ENCODE results near the gene MAB21L3.

The MAB21L3 gene

DNA sequence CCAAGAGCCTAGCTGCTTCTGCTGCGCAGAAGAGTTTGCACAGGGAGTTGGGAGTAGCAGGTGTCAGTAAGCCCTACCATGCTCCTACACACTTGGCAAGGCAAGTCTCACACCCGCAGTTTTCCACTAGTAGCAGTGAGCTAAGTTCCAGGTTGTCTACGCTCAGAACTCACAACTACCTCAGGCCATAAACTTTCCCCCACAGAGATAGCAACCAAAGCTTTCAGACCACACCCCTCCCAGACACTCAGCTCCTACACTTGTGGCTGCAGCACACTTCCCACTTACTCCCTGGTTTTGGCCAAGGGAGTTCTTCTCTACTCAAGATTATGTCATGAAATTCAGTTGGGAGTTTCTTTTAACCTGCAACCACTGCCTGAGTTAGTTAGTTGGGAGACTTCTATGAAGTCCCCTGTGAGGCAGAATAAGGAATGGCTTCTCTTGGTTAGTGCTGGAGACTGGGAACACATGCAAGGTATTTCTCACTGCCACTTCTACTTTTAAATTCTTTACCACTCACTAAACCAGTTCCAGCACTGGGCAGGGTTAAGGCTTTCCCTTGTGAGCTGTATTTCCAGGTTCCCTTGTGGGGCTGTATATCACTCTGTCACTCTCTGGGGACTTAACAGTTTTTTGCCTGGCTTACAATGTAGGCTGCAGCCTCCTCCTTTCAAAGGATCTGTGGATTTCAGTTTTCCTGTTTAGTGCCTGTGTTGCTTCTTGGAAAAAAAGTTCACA is 18.3 kb upstream of the MAB21L3 start:
- no peaks in the 10 kb centered on the region for H3K9me3 ChIP-seq (ENCODE audit: insufficient read depth, low read length)
- no peak overlapping the region for H3K4me3 ChIP-seq (ENCODE audit: insufficient read depth, low read length, poor library complexity, severe bottlenecking)
- no peaks in the 10 kb centered on the region for H3K27me3 ChIP-seq (ENCODE audit: low read length)
- H3K9ac ChIP-seq (ENCODE audit: low read length): no peak overlapping the region
- H3F3A ChIP-seq (ENCODE audit: insufficient read depth): no peaks in the 10 kb centered on the region
- H3K27ac ChIP-seq (ENCODE audit: low read depth, low read length): no peak overlapping the region
- H4K20me1 ChIP-seq (ENCODE audit: low read depth, low read length): no peaks in the 10 kb centered on the region
- H3K9me2 ChIP-seq (replicated peaks; ENCODE audit: insufficient read depth, low read length): no peaks in the 10 kb centered on the region
- no peaks in the 10 kb centered on the region for H3K36me3 ChIP-seq (ENCODE audit: low read length)
- no peak for TF ChIP-seq EZH2phosphoT487 (conservative IDR thresholded peaks at IDR 0.05; ENCODE audit: low read length)
- TF ChIP-seq CTCF (IDR thresholded peaks at IDR 0.05; ENCODE audit: insufficient read depth, low read length, poor library complexity, severe bottlenecking): no peak
- no peak overlapping the region for H3K4me2 ChIP-seq (ENCODE audit: low read depth, low read length, poor library complexity, severe bottlenecking)
- no peak overlapping the region for H2AFZ ChIP-seq (ENCODE audit: low read depth, low read length, severe bottlenecking)
- no peaks in the 10 kb centered on the region for H3K79me2 ChIP-seq (ENCODE audit: insufficient read depth, low read length)

- no peaks in the 10 kb centered on the region for H3K9me2 ChIP-seq (replicated peaks; ENCODE audit: insufficient read depth, low read length)
- no peak for TF ChIP-seq CTCF (IDR thresholded peaks at IDR 0.05; ENCODE audit: insufficient read depth, low read length, poor library complexity, severe bottlenecking)
- TF ChIP-seq EZH2phosphoT487 (conservative IDR thresholded peaks at IDR 0.05; ENCODE audit: low read length): no peak
- H3K27me3 ChIP-seq (ENCODE audit: low read length): no peaks in the 10 kb centered on the region
- no peaks in the 10 kb centered on the region for H3K9me3 ChIP-seq (ENCODE audit: insufficient read depth, low read length)
- H3K36me3 ChIP-seq (ENCODE audit: low read length): no peaks in the 10 kb centered on the region
- no peak overlapping the region for H3K9ac ChIP-seq (ENCODE audit: low read length)
- H2AFZ ChIP-seq (ENCODE audit: low read depth, low read length, severe bottlenecking): no peak overlapping the region
- no peaks in the 10 kb centered on the region for H4K20me1 ChIP-seq (ENCODE audit: low read depth, low read length)
- no peak overlapping the region for H3K4me2 ChIP-seq (ENCODE audit: low read depth, low read length, poor library complexity, severe bottlenecking)
- H3K4me3 ChIP-seq (ENCODE audit: insufficient read depth, low read length, poor library complexity, severe bottlenecking): no peak overlapping the region
- no peaks in the 10 kb centered on the region for H3F3A ChIP-seq (ENCODE audit: insufficient read depth)
- no peaks in the 10 kb centered on the region for H3K79me2 ChIP-seq (ENCODE audit: insufficient read depth, low read length)
- H3K27ac ChIP-seq (ENCODE audit: low read depth, low read length): no peak overlapping the region
Measured at GRCh38 chr1:116095027-116095426, 16.2 kb upstream of the MAB21L3 start.

DNA sequence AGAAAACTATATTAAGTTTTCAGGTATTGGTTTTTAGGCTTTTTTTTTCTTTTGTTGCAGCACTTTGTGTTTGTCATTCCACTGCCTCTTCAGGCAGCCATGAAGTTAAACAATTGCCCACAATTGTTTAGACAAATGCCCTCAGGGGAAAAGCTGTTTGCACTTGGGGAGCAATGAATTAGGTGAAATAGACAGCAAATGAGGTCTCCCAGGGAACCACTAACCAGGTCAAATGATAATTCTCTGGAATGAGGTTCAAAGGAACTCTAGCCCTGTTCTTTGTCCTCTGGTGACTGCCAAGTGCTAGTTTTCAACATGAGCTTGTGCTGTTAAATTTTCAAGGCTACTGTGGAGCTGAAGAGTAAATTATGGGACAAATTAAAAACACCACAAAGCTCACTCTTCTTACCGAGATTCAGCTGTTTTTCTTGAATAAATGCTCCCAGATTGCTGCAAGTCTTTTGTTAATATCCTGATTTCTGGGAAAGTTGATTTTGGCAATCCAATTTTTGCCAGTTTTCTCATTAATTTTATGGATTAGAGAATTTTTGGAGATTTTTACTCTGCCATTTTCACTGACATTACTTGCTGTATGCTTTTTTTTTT is 15.1 kb upstream of the MAB21L3 start:
- no peak overlapping the region for H3K27ac ChIP-seq (ENCODE audit: low read depth, low read length)
- no peak overlapping the region for H2AFZ ChIP-seq (ENCODE audit: low read depth, low read length, severe bottlenecking)
- no peak overlapping the region for H3K4me2 ChIP-seq (ENCODE audit: low read depth, low read length, poor library complexity, severe bottlenecking)
- H3K4me3 ChIP-seq (ENCODE audit: insufficient read depth, low read length, poor library complexity, severe bottlenecking): no peak overlapping the region
- no peaks in the 10 kb centered on the region for H3K79me2 ChIP-seq (ENCODE audit: insufficient read depth, low read length)
- no peaks in the 10 kb centered on the region for H3F3A ChIP-seq (ENCODE audit: insufficient read depth)
- no peaks in the 10 kb centered on the region for H3K27me3 ChIP-seq (ENCODE audit: low read length)
- H4K20me1 ChIP-seq (ENCODE audit: low read depth, low read length): no peaks in the 10 kb centered on the region
- no peaks in the 10 kb centered on the region for H3K36me3 ChIP-seq (ENCODE audit: low read length)
- H3K9ac ChIP-seq (ENCODE audit: low read length): no peak overlapping the region
- no peak for TF ChIP-seq CTCF (IDR thresholded peaks at IDR 0.05; ENCODE audit: insufficient read depth, low read length, poor library complexity, severe bottlenecking)
- no peak for TF ChIP-seq EZH2phosphoT487 (conservative IDR thresholded peaks at IDR 0.05; ENCODE audit: low read length)
- H3K9me2 ChIP-seq (replicated peaks; ENCODE audit: insufficient read depth, low read length): no peaks in the 10 kb centered on the region
- no peaks in the 10 kb centered on the region for H3K9me3 ChIP-seq (ENCODE audit: insufficient read depth, low read length)

Data from SU-DHL-6 (cell line).